Tracheal epithelial cell (primary cell): ENCODE measurements around the gene CCDC178. TPM values are rescaled to one million over a fixed set of nuclear protein-coding genes. Genes with fewer than 3 reads are reported as not detected.

Experiments
- total RNA-seq: library from RNA; depleted of rRNA; stranded (reverse); fragments of >200 nt; gene quantifications from 2 replicates; pipeline ENCODE4 v1.2.1, GENCODE V29; 2014

Gene CCDC178
- total RNA-seq: 1.1 TPM in 1 of 2 replicates, not detected in the other

GRCh38 chr18:33440060-33441043 lies at the start of gene CCDC178:
TSS of gene CCDC178 (minus strand) at chr18:33440721. CDS start at chr18:33412088, 28,633 bp downstream.

Other genes with a start within 250 kb of the CCDC178 start
- gene ASXL3, start 137.5 kb upstream of the CCDC178 start, total RNA-seq: under 0.01 and 0.72 TPM in 2 replicates